Pancreas (tissue), 10 donors: ENCODE results near the gene PCGF2. TPM values are rescaled to one million over a fixed set of nuclear protein-coding genes. Genes with fewer than 3 reads are reported as not detected.

Source experiments
- ATAC-seq, 4 donors: fragments of 200-7000 bp; cut with Tn5 transposase; one replicate each; pipeline versions ENCODE4 v1.8.0 to v1.9.1; 2020; ENCODE audit warnings: mild to moderate bottlenecking in 4 of 4, moderate library complexity in 4 of 4
- DNase-seq, 6 donors: peaks; one replicate each; pipeline ENCODE4 v3.0.0-alpha.2; 2020
- FAIRE-seq: peaks from 2 replicates; lab custom pipeline; 2012; peaks lifted over from hg19 to GRCh38; lab: Jason Lieb, UNC
- H3K27ac ChIP-seq, 4 donors: fragments of 200-600 bp; sonication (generic); 1 replicate in 3 of 4; 2 replicates in 1 of 4; pipeline versions ENCODE4 v1.5.0 to v1.8.0; 2020
- H3K27me3 ChIP-seq, 4 donors: fragments of 200-600 bp; one replicate each; pipeline ENCODE4 v1.8.0; 2021
- H3K36me3 ChIP-seq, 3 donors: fragments of 200-600 bp; sonication (generic) in 1 of 3; one replicate each; pipeline versions ENCODE4 v1.5.0 to v1.8.0; 2020 to 2021
- H3K4me1 ChIP-seq, 3 donors: fragments of 200-600 bp; one replicate each; pipeline ENCODE4 v1.8.0; 2021
- H3K4me3 ChIP-seq, 4 donors: fragments of 200-600 bp; sonication (generic) in 2 of 4; one replicate each; pipeline versions ENCODE4 v1.5.0 to v1.8.0; 2020 to 2021
- H3K9me3 ChIP-seq, 4 donors: fragments of 200-600 bp; one replicate each; pipeline ENCODE4 v1.8.0; 2021
- WGBS, 2 donors: extraction: QIAGEN DNeasy Blood & Tissue Kit; methylation state at CpG; one replicate each; pipeline ENCODE4 v1.1.7; 2013; 5-methylcytosine and 5-hydroxymethylcytosine counted together
- intact Hi-C, 3 donors: fragments of 100-400 bp; cut with DNase I; formaldehyde crosslinking; loops; one replicate each; pipeline versions ENCODE4 v1.11.1 to v1.14.2; 2022
- polyA plus RNA-seq, 2 donors: library from polyadenylated mRNA; stranded (reverse); fragments of 200-250 nt; gene quantifications; one replicate each; pipeline ENCODE4 v1.2.3, GENCODE V29; 2013
- total RNA-seq, 6 donors: library from RNA; stranded (reverse); fragmentation: NEBNext Ultra II Directional in 4 of 6; extraction: Animal tissue kit (Norgen Biotek cat#: 25700) in 4 of 6; gene quantifications; one replicate each; pipeline versions ENCODE4 v1.2.1 to v1.2.4, GENCODE V29; 2021 to 2023
- TF ChIP-seq, protein P1 (sequence below), 4 donors: fragments of 200-600 bp; sonication (generic) in 3 of 4; IDR thresholded peaks; one replicate each; pipeline versions ENCODE4 v1.5.0 to v1.8.0; 2021; ENCODE audit warnings: antibody characterized with exemption in 4 of 4
- donor health status: healthy with polysubstance abuse.
- donor health status: DM: no; HTN: no; CAD: no; lungs with moderate emphysema.
- donor health status: DM: no; HTN: no; CAD: no.
- donor health status: control.
- donor health status: control.
- donor health status: Bipolar disorder and iron deficiency.
- donor health status: DM: yes; HTN: yes; CAD: no.
- donor health status: DM: no; HTN: no; CAD: no.
- donor health status: DM: no; HTN: no; CAD: no.
- donor health status: DM: yes; HTN: yes; CAD: no.

Gene PCGF2
- total and polyA plus RNA-seq, 8 donors, result 12.9 to 39.6 (median 22.1) TPM

DNA sequence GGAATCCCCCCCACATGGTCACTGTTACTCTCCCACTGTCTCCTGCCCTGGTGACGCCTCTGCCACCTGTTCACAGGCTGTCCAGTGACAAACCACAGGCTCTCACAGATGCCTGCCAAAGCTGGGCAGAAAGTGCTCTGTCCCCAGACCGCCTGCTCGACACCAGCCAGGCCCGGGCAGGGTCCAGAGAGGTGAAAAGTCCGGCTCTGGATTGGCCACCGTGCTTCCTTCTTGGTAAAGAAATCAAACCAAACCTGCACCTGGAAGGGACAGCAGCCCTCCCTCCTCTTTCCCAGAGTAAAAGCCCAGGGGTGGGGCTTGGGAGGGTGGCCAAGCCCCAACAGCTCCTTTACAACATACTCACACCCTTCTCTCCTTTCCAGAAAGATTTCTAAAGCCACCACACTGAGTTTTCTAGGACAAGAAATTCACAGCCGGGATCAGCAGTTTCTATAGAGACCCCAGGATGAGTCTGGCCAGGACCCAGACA, 6.2 kb downstream of the PCGF2 start:
- peaks cover 33 to 48% (median 35%) of the 10 kb centered on the region in 3 donors for H3K4me1 ChIP-seq

DNA sequence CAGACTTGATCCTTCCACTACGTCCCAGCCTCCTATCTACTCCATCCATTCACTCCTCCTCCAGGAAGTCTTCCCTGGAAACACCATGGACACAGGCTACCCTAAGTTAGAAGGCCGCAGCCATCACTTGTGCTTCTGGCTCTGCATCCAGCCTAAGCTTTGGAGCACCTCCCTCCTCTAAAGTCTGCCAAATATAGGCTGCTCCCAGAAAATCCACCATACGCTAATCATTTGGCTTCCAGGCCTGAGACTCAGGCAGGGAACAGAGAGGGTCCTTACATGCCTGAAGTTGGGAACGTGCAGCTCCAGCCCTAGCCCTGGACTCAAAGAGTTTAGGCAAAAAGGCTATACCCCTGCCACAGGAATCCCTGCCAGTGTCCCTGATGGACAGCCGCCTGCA, 6.7 kb downstream of the PCGF2 start:
- peak overlapping the region; percentile 86 to 91 (median 91) for H3K27ac ChIP-seq
- TF ChIP-seq, protein P1, sequence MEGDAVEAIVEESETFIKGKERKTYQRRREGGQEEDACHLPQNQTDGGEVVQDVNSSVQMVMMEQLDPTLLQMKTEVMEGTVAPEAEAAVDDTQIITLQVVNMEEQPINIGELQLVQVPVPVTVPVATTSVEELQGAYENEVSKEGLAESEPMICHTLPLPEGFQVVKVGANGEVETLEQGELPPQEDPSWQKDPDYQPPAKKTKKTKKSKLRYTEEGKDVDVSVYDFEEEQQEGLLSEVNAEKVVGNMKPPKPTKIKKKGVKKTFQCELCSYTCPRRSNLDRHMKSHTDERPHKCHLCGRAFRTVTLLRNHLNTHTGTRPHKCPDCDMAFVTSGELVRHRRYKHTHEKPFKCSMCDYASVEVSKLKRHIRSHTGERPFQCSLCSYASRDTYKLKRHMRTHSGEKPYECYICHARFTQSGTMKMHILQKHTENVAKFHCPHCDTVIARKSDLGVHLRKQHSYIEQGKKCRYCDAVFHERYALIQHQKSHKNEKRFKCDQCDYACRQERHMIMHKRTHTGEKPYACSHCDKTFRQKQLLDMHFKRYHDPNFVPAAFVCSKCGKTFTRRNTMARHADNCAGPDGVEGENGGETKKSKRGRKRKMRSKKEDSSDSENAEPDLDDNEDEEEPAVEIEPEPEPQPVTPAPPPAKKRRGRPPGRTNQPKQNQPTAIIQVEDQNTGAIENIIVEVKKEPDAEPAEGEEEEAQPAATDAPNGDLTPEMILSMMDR (IDR thresholded peaks at IDR 0.05), result no peak
- ATAC-seq (peak in 3 of 4 donors; percentile 0), DNase-seq (no peak), FAIRE-seq (no peak)
- peaks cover 0 to 13% (median 0%) of the 10 kb centered on the region in 3 donors for H3K36me3 ChIP-seq
- H3K27me3 ChIP-seq, result no peaks in the 10 kb centered on the region
- H3K4me3 ChIP-seq, result no peak overlapping the region
- H3K4me1 ChIP-seq, result peaks cover 33 to 43% (median 35%) of the 10 kb centered on the region in 3 donors
- H3K9me3 ChIP-seq, result no peaks in the 10 kb centered on the region
- intact Hi-C loops, result no loop called here
- 37 to 39% methylated on average over 5 of the region's 5 CpGs for WGBS, 2 donors

More for the DNA sequence above, 6.2 kb downstream of the PCGF2 start:
- no peaks in the 10 kb centered on the region for H3K9me3 ChIP-seq
- TF ChIP-seq, protein P1 (IDR thresholded peaks at IDR 0.05), result no peak
- intact Hi-C loops, result no loop called here
- WGBS, 2 donors, result 6 to 11% methylated on average over 7 of the region's 7 CpGs
- no peaks in the 10 kb centered on the region for H3K27me3 ChIP-seq
- peak overlapping the region; percentile 86 to 91 (median 91) for H3K27ac ChIP-seq
- peaks cover 0 to 13% (median 0%) of the 10 kb centered on the region in 3 donors for H3K36me3 ChIP-seq
- FAIRE-seq (no peak), ATAC-seq (peak; percentile 79 to 86 (median 83)), DNase-seq (peak; percentile 80 to 96 (median 90))
- no peak overlapping the region for H3K4me3 ChIP-seq

- H3K4me3 ChIP-seq, result no peak overlapping the region
- ATAC-seq (no peak), FAIRE-seq (no peak), DNase-seq (peak in 2 of 6 donors; percentile 14 to 20)
- peak overlapping the region; percentile 86 to 91 (median 91) for H3K27ac ChIP-seq
- intact Hi-C loops, result no loop called here
- WGBS, 2 donors, result 64 to 70% methylated on average over 4 of the region's 4 CpGs
- H3K4me1 ChIP-seq, result peaks cover 33 to 41% (median 35%) of the 10 kb centered on the region in 3 donors
- H3K9me3 ChIP-seq, result no peaks in the 10 kb centered on the region
- peaks cover 0 to 17% (median 0%) of the 10 kb centered on the region in 3 donors for H3K36me3 ChIP-seq
- no peaks in the 10 kb centered on the region for H3K27me3 ChIP-seq
- TF ChIP-seq, protein P1 (IDR thresholded peaks at IDR 0.05), result no peak
Measured at GRCh38 chr17:38740806-38741205, 7.3 kb downstream of the PCGF2 start.

DNA sequence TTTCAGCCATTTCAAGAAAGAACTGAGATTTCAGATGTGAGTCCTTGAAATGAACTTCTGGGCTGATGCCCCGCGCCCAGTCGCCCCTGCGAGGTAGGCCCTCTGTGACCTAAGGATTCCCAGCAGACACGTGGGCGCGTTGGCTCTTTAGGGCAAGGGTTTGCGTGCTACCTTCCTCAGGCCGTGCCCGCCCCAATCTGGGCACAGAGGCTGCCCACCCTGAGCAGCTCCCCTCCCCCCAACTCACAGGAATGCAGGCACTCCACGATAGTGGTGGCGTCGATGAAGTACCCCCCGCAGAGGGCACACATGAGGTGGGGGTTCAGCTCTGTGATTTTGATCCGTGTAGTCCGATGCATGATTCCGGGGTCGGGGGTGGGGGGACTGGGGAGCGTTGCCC, 8.1 kb downstream of the PCGF2 start:
- Histone ChIP-seq H3K27me3 (no peaks in the 10 kb centered on the region), H3K4me3 (no peak overlapping the region), H3K36me3 (peaks cover 0 to 18% (median 0%) of the 10 kb centered on the region in 3 donors), H3K27ac (no peak overlapping the region), H3K4me1 (peaks cover 33 to 46% (median 40%) of the 10 kb centered on the region in 3 donors), H3K9me3 (no peaks in the 10 kb centered on the region)
- TF ChIP-seq, protein P1 (IDR thresholded peaks at IDR 0.05), result no peak
- 86% methylated on average over 19 of the region's 19 CpGs for WGBS, 2 donors
- no peak for FAIRE-seq
- ATAC-seq, result no peak
- DNase-seq, result peak in 3 of 6 donors; percentile 16 to 53 (median 49)
- intact Hi-C loops, result no loop called here

DNA sequence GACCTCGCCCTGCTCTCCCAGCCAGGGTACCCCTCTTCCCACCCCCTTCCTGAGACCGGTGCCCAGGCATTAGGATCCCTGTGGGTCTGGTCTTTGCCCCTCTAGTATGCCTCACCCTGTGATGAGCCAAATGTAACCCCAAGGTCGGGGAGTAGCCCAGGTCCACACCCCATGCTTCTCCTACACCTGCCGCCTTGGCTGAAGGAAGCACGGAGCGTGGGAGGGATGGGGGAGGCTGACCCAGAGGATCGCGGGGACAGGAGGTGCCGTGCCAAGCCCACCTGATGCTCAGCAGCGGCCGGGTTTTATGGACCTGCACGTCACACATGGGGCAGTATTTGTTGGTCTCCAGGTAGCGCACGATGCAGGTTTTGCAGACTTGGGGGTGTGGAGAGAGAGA, 8.8 kb downstream of the PCGF2 start:
- DNase-seq (peak in 1 of 6 donors; percentile 36), ATAC-seq (no peak), FAIRE-seq (no peak)
- Histone ChIP-seq H3K36me3 (peaks cover 0 to 18% (median 0%) of the 10 kb centered on the region in 3 donors), H3K4me3 (no peak overlapping the region), H3K27ac (no peak overlapping the region), H3K27me3 (no peaks in the 10 kb centered on the region), H3K4me1 (peaks cover 33 to 53% (median 47%) of the 10 kb centered on the region in 3 donors), H3K9me3 (no peaks in the 10 kb centered on the region)
- TF ChIP-seq, protein P1 (IDR thresholded peaks at IDR 0.05), result no peak
- 84 to 86% methylated on average over 14 of the region's 14 CpGs for WGBS, 2 donors
- intact Hi-C loops, result loop anchor here in 1 of 3 donors (5.0 kb wide), 1 partner anchor 62 kb away; no protein-coding TSS in a partner anchor
